ENCODE results near the gene CDSN.

CDSN gene

GRCh38 chr6:31143148-31143547, 22.9 kb upstream of the CDSN start:
- no peak for DNase-seq (ENCODE audit: low read depth)
- no peak overlapping the region for H3K4me3 ChIP-seq (ENCODE audit: low read depth, low read length)
- no peak for TF ChIP-seq CTCF (IDR thresholded peaks at IDR 0.05; ENCODE audit: low read depth, low read length, missing control alignments)

GRCh38 chr6:31142361-31142761, 22.1 kb upstream of the CDSN start:
- no peak for DNase-seq (ENCODE audit: low read depth)
- TF ChIP-seq CTCF (IDR thresholded peaks at IDR 0.05; ENCODE audit: low read depth, low read length, missing control alignments), result no peak
- no peak overlapping the region for H3K4me3 ChIP-seq (ENCODE audit: low read depth, low read length)

- no peak for TF ChIP-seq CTCF (IDR thresholded peaks at IDR 0.05; ENCODE audit: low read depth, low read length, missing control alignments)
- no peak overlapping the region for H3K4me3 ChIP-seq (ENCODE audit: low read depth, low read length)
- no peak for DNase-seq (ENCODE audit: low read depth)
Measured at GRCh38 chr6:31140643-31141042, 20.4 kb upstream of the CDSN start.

- no peak for DNase-seq (ENCODE audit: low read depth)
- TF ChIP-seq CTCF (IDR thresholded peaks at IDR 0.05; ENCODE audit: low read depth, low read length, missing control alignments), result no peak
- H3K4me3 ChIP-seq (ENCODE audit: low read depth, low read length), result no peak overlapping the region
Measured at GRCh38 chr6:31139599-31139998, 19.4 kb upstream of the CDSN start.

- TF ChIP-seq CTCF (IDR thresholded peaks at IDR 0.05; ENCODE audit: low read depth, low read length, missing control alignments), result no peak
- no peak for DNase-seq (ENCODE audit: low read depth)
- no peak within 1 kb of the TSS for H3K4me3 ChIP-seq (ENCODE audit: low read depth, low read length)
Measured at GRCh38 chr6:31138982-31139381, 18.7 kb upstream of the CDSN start, which contains the start of gene PSORS1C2. Gene PSORS1C2 (minus strand): TSS chr6:31139066. CDS start chr6:31139026, 40 bp downstream.

GRCh38 chr6:31135710-31136109, 15.5 kb upstream of the CDSN start:
- TF ChIP-seq CTCF (IDR thresholded peaks at IDR 0.05; ENCODE audit: low read depth, low read length, missing control alignments), result no peak
- no peak overlapping the region for H3K4me3 ChIP-seq (ENCODE audit: low read depth, low read length)

GRCh38 chr6:31132806-31133205, 12.6 kb upstream of the CDSN start:
- no peak for DNase-seq (ENCODE audit: low read depth)

More at GRCh38 chr6:31135710-31136109, 15.5 kb upstream of the CDSN start:
- no peak for DNase-seq (ENCODE audit: low read depth)

More at GRCh38 chr6:31132806-31133205, 12.6 kb upstream of the CDSN start:
- no peak overlapping the region for H3K4me3 ChIP-seq (ENCODE audit: low read depth, low read length)
- TF ChIP-seq CTCF (IDR thresholded peaks at IDR 0.05; ENCODE audit: low read depth, low read length, missing control alignments), result no peak
